ENCODE results near the gene AZU1.

GRCh38 chr19:861141-861755 lies 33.6 kb downstream of the AZU1 start:
- TF ChIP-seq CTCF (IDR thresholded peaks at IDR 0.05) (no peak), POLR2A (IDR thresholded peaks at IDR 0.05) (no peak)

Data from body of pancreas (tissue), 4 donors.